Activated T-cell treated with anti-CD3 and anti-CD28 coated beads for 1 hour (primary cell): ENCODE results near the gene ZBTB32.
"Not testable (repeated sequence)": the region's sequence is repeated elsewhere in the genome, so short reads cannot be mapped to it uniquely, and the experiment has no call there.

Experiments used
- DNase-seq: peaks from one replicate; pipeline ENCODE4 v3.0.0-alpha.2; 2020; ENCODE audit warnings: low read depth

Gene ZBTB32

DNA sequence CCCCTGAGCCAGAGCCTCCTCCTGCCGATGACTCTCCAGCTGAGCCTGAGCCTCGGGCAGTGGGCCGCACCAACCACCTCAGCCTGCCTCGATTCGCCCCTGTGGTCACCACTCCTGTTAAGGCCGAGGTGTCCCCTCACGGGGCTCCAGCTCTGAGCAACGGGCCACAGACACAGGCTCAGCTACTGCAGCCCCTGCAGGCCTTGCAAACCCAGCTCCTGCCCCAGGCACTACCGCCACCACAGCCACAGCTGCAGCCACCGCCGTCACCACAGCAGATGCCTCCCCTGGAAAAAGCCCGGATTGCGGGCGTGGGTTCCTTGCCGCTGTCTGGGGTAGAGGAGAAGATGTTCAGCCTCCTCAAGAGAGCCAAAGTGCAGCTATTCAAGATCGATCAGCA lies 17.0 kb downstream of the ZBTB32 start:
- DNase-seq = no peak

DNA sequence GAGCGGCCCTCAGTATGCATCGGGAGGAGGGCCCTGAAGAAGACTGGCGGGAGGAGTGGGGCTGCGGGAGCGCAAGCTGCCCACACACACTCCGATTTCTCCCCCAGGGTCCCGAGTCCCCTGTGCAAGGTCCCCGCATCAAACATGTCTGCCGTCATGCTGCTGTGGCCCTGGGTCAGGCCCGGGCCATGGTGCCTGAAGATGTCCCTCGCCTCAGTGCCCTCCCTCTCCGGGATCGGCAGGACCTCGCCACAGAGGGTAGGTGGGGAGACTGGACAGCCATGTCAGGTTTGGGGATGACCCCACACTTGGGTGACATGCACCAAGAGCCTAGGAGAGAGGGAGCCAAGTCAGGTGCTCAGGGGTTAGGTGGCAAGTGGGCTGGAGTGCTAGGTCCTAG lies 18.1 kb downstream of the ZBTB32 start:
- no peak for DNase-seq

DNA sequence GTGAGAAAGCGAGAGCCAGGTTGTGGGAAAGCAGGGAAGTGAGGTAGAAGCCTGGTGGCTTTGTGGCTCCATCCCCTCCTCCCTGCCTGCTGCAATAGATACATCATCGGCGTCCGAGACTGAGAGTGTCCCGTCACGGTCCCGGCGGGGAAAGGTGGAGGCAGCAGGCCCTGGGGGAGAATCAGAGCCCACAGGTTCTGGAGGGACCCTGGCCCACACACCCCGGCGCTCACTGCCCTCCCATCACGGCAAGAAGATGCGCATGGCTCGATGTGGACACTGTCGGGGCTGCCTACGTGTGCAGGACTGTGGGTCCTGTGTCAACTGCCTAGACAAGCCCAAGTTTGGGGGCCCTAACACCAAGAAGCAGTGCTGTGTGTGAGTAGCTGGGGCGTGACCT lies 18.5 kb downstream of the ZBTB32 start:
- DNase-seq = no peak

DNA sequence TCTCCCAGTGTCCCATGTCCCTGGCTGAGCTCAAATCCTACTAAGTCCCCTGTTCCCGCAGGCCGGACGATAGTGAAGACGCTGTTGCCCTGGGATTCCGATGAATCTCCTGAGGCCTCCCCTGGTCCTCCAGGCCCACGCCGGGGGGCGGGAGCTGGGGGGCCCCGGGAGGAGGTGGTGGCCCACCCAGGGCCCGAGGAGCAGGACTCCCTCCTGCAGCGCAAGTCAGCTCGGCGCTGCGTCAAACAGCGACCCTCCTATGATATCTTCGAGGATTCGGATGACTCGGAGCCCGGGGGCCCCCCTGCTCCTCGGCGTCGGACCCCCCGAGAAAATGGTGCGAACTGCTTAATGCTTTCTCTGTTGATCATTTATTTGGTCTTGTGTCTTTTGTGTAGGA lies 19.3 kb downstream of the ZBTB32 start:
- no peak for DNase-seq

DNA sequence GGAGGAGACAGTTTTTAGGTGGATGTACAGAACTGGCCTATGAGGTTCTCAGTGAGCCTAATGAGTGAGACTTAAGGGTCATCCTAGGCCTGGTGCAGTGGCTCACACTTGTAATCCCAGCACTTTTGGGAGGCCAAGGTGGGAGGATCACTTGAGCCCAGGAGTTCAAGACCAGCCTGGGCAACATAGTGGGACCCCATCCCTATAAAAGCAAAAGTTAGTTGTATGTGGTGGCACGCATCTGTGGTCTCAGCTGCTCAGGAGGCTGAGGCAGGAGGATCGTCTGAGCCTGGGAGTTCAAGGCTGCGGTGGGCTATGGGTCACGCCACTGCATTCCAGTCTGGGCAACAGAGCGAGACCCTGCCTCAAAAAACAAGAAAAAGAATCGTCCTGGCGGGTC lies 19.8 kb downstream of the ZBTB32 start:
- not testable (repeated sequence) for DNase-seq

DNA sequence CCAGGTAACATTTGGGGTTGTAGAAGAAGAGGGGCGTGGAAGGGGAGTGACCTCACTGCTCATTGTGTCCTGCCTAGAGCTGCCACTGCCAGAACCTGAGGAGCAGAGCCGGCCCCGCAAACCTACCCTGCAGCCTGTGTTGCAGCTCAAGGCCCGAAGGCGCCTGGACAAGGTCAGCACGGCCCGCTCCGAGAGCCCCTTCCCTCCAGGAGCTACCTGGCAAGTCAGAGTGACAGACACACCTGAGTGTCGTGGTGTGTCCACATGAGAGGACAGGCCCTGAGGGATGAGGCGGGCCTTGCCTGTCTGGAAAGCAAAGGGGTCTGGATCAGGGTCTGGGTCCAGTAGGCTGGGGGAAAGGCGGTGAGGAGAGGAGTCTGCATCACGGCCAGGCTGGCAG lies 20.2 kb downstream of the ZBTB32 start:
- no peak for DNase-seq

DNA sequence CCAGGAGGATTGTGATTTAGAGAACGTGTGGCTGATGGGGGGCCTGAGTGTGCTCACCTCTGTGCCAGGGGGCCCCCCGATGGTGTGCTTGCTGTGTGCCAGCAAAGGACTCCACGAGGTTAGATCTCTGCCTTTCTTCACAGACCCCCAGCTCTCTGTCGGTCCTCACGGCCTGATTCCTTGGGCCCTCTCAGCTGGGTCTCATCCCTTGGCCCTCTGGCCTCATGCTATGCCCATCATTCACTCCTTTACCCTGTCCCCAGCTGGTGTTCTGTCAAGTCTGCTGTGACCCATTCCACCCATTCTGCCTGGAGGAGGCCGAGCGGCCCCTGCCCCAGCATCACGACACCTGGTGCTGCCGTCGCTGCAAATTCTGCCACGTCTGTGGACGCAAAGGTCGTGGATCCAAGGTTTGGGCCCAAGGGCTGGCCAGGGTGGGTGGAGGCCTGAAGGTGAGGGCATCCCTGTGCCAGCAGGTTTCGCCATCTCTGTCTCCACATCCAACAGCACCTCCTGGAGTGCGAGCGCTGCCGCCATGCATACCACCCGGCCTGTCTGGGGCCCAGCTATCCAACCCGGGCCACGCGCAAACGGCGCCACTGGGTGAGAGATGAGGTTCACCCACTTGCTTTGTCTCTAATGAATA lies 21.0 kb downstream of the ZBTB32 start:
- no peak for DNase-seq

DNA sequence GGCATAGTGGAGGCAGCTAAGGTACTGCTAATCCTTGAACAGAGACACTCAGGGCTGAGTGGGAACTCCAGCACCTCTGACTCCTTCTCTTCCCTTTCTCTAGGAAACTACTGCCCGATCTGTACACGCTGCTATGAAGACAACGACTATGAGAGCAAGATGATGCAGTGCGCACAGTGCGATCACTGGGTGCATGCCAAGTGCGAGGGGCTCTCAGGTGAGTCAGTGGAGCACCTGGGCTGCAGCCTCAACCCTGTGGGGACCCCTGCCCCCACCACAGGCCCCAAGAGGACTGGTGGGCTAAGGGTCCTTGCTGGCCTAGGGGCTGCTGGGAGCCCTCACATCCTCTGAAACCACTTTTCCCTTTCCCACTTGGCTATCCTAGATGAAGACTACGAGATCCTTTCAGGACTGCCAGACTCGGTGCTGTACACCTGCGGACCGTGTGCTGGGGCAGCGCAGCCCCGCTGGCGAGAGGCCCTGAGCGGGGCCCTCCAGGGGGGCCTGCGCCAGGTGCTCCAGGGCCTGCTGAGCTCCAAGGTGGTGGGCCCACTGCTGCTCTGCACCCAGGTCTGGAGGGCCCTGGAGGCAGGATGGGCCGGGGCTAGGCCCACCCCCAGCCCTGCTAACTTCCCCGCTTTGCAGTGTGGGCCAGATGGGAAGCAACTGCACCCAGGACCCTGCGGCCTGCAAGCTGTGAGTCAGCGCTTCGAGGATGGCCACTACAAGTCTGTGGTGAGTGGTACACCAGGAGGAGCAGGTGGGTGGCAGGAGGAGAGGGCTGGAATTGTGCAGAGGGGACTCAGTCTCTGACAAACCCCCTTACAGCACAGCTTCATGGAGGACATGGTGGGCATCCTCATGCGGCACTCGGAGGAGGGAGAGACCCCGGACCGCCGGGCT lies 22.9 kb downstream of the ZBTB32 start:
- no peak for DNase-seq

DNA sequence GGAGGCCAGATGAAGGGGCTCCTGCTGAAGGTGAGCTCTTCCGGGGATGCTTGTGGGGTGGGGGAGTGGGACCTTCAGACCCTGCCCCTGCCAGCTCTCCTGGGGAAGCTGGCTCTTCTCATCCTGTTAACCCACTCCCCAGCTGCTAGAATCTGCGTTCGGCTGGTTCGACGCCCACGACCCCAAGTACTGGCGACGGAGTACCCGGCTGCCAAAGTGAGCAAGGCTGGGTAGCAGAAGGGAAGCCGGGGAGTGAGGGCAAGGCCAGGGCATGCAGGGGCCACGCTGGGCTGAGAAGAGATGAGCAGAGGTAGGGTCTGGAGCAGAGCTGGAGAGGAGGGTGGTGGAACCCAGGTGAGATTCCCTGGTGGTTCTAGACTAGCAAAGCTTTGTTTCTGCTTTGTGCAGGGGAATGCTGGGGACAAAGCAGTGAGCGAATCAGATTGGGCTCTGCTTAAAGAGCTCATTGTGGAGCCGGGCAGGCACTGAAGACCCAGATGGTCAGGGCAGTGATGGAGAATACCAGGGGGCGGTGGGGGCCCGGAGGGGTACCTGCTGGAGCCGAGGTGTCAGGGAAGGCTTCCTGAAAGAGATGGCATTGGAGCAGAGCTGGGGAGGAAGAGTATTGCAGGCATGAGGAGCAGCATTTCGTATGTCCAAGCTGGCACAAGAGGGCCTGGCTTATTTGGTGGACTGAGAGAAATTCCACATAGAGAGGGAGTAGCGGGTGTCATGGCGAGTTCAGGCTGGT lies 23.8 kb downstream of the ZBTB32 start:
- DNase-seq = no peak

DNA sequence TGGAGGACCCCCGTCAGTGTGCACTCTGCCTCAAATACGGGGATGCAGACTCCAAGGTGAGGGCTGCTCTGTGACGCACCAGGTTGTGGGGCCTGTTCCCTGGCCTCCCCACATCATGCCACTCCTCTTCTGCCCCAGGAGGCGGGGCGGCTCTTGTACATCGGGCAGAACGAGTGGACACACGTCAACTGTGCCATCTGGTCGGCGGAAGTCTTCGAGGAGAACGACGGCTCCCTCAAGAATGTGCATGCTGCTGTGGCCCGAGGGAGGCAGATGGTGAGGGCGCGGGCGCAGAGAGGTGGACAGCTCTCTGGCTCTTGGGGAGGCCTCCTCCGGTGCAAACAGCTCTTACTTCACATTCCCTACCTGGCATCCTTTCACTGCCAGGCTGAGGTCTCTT lies 24.7 kb downstream of the ZBTB32 start:
- no peak for DNase-seq

DNA sequence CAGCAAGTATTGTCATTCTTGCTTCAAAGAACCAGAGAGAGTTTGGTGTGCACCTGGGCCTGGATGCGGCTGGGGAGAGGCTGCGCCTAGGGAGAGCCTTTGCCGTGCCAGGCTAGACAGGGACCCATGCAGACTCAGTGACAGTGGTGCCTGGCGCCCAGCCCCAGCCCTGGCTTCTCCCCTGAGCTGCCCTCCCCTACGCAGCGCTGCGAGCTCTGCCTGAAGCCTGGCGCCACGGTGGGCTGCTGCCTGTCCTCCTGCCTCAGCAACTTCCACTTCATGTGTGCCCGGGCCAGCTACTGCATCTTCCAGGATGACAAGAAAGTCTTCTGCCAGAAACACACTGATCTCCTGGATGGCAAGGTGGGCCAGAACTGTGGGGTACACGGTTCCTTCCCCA lies 25.4 kb downstream of the ZBTB32 start:
- no peak for DNase-seq

DNA sequence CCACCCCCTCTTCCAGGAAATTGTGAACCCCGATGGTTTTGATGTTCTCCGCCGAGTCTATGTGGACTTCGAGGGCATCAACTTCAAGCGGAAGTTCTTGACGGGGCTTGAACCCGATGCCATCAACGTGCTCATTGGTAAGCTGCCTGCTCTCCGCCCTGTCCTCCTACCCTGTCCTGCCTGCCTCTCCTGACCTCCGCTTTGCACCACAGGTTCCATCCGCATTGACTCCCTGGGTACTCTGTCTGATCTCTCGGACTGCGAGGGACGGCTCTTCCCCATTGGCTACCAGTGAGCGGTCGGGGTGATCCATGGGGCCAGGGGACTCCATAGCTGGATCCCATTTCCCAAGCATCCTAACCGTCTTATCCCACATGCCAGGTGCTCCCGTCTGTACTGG lies 26.0 kb downstream of the ZBTB32 start:
- no peak for DNase-seq

DNA sequence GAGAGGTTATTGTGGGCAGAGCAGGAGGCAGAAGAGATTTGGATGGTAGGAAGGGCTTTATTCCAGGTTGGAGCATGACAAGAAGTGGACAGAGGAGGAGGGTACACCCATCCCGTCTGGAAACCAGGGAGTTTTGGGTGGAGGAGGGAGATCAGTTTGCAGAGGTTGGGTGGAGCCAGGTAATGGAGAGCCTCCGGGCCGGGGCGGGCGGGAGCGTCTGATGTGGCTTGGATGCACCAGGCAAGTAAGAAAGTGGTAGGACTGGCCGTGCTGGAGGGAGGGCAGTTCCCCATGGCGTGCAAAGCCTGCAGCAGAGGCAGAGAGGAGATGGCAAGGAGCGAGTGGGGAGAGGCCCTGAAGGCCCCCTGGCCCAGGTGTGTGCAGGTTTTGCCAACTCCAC lies 27.0 kb downstream of the ZBTB32 start:
- DNase-seq = no peak

DNA sequence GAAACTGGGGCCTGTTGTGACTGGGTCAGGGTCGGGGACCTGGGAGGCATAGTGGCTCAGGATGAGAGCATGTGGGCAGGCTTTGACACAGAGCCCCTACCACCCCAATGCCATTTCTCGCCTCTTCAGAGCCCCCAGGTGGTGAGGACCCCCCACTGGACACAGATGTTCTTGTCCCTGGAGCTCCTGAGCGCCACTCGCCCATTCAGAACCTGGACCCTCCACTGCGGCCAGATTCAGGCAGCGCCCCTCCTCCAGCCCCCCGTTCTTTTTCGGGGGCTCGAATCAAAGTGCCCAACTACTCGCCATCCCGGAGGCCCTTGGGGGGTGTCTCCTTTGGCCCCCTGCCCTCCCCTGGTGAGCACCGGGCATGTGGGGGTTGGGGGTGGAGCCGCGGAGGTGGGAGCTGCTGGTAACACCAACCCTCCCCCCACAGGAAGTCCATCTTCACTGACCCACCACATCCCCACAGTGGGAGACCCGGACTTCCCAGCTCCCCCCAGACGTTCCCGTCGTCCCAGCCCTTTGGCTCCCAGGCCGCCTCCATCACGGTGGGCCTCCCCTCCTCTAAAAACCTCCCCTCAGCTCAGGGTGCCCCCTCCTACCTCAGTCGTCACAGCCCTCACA lies 27.5 kb downstream of the ZBTB32 start:
- no peak for DNase-seq

DNA sequence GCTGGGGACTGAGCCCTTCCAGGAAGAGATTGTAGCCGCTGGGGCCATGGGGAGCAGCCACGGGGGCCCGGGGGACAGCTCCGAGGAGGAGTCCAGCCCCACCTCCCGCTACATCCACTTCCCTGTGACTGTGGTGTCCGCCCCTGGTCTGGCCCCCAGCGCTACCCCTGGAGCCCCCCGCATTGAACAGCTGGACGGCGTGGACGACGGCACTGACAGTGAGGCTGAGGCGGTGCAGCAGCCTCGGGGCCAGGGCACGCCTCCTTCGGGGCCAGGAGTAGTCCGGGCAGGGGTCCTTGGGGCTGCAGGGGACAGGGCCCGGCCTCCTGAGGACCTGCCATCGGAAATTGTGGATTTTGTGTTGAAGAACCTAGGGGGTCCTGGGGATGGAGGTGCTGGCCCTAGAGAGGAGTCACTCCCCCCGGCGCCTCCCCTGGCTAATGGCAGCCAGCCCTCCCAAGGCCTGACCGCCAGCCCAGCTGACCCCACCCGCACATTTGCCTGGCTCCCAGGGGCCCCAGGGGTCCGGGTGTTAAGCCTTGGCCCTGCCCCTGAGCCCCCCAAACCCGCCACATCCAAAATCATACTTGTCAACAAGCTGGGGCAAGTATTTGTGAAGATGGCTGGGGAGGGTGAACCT lies 28.3 kb downstream of the ZBTB32 start:
- DNase-seq = no peak

DNA sequence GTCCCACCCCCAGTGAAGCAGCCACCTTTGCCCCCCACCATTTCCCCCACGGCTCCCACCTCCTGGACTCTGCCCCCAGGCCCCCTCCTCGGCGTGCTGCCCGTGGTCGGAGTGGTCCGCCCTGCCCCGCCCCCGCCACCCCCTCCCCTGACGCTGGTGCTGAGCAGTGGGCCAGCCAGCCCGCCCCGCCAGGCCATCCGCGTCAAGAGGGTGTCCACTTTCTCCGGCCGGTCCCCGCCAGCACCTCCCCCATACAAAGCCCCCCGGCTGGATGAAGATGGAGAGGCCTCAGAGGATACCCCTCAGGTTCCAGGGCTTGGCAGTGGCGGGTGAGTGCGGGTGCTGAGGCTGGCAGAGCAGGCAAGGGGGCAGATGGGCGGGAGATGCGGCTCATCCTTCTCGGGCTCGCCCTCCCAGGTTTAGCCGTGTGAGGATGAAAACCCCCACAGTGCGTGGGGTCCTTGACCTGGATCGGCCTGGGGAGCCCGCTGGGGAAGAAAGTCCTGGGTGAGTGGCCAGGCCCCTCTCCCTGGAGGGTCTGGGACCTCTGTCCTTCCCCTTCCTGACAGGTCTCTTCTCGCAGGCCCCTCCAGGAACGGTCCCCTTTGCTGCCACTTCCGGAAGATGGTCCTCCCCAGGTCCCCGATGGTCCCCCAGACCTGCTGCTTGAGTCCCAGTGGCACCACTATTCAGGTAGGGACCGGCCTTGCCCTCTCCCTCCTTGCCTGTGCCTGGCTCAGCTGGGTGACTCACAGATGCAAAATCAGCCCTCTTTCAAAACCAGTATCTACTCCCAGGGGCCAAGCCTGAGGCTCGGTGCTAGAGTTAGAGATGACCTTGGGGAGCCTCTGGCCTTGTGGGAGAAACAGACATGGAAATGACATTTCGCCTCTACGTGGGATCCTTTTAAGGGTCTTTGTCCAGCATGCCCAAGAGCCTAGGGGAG lies 29.1 kb downstream of the ZBTB32 start:
- DNase-seq = no peak

DNA sequence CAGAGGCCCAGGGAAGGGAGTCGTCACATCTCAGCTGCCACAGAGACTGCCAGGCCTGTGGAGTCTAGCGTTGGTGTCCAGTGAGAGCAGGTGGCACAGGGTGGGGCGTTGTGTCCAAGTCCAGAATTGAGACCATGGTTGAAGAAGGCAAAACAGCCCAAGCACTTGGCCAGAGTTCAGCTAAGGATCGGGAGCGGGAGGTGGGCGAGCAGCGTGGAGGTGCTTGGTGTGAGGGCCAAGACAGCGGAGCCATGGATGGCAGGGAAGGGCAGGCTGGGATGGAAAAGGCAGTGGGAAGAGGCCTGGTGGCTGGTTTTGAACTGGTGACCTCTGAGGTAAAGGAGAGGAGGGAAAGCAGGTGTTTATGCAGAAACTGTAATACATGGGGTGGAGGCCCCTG lies 29.9 kb downstream of the ZBTB32 start:
- DNase-seq = no peak

DNA sequence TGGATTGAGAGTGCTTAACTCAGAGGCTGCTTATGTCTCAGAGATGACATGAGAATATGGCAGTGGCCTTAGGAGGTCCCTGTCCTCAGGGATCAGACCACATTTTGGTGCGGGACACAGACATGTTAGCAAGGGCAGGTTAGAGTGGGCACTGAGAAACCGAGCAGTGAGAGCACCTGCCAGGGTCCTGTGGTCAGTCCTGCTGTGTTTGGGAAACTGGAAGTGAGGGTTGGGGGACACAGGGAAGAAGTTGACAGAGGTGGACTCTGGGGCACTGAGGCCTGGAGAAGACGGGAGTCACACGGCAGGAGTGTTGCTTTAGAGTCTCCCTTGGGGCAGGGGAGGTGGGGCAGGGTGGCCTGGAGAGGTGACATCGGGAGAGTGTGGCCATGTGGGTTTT lies 30.5 kb downstream of the ZBTB32 start:
- no peak for DNase-seq

DNA sequence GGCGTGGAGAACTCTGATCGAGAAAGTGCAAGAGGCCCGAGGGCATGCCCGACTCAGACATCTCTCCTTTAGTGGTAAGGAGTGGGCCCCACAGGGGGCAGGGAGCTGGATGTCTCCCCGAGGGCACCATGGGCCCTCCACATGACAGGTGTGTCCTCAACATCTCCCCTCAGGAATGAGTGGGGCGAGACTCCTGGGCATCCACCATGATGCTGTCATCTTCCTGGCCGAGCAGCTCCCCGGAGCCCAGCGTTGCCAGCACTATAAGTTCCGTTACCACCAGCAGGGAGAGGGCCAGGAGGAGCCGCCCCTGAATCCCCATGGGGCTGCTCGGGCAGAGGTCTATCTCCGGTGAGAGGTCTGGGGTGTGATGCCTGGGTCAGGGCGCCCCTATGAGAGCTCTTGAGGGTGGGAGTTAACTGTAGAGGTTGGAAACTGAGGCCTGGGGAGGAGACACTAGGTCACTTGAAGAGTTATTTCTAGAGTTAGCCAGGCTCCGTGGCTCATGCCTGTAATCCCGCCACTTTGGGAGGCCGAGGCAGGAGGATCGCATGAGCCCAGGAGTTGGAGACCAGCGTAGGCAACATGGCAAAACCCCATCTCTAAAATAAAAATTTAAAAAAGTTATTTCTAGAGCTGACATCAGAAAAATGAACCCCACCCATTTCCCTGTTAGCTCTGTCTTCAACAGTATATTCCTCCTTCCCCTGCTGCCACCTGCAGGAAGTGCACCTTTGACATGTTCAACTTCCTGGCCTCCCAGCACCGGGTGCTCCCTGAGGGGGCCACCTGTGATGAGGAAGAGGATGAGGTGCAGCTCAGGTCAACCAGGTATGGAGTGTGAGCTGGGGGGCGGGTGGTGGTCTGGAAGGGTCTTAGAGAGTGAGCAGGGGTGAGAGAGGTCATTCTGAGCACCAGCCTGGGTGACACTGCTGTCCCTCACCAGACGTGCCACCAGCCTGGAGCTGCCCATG lies 32.8 kb downstream of the ZBTB32 start:
- DNase-seq = no peak
